PC-9 (cell line): ENCODE measurements around the gene ABCC6. TPM values are rescaled to one million over a fixed set of nuclear protein-coding genes. Genes with fewer than 3 reads are reported as not detected.
"Not testable (repeated sequence)": the region's sequence is repeated elsewhere in the genome, so short reads cannot be mapped to it uniquely, and the experiment has no call there.

Experiments
- BruUV-seq: library from RNA; stranded (reverse); fragments of 400-500 nt; replicated peaks from 2 replicates; lab custom pipeline; 2021; lab: Mats Ljungman, UMichigan
- CTCF ChIA-PET: fragments of 300-600 bp; sonication (Branson Sonifier 250); formaldehyde crosslinking; loops from one replicate; lab custom pipeline; 2022; ENCODE audit warnings: antibody characterized with exemption; lab: Charles Lee
- POLR2A ChIA-PET: fragments of 300-600 bp; sonication (Branson Sonifier 250); formaldehyde crosslinking; loops from one replicate; lab custom pipeline; 2022; ENCODE audit warnings: antibody characterized with exemption; ENCODE audit not compliant: unreplicated experiment; lab: Charles Lee
- DNase-seq, 2 experiments: peaks; one replicate each; pipeline versions ENCODE4 v3.0.0 to v3.0.0-alpha.2; 2015 to 2022; ENCODE audit warnings: mixed read lengths in 1 of 2
- H2AFZ ChIP-seq: fragments of 200-600 bp; sonication (generic); 2 replicates; pipeline ENCODE4 v1.8.1; 2017; ENCODE audit warnings: antibody characterized with exemption
- H3F3A ChIP-seq: fragments of 200-600 bp; sonication (generic); 2 replicates; pipeline ENCODE4 v1.8.1; 2017; ENCODE audit warnings: antibody characterized with exemption, mild to moderate bottlenecking, low read depth; ENCODE audit not compliant: insufficient read depth
- H3K27ac ChIP-seq: fragments of 200-600 bp; sonication (generic); 2 replicates; pipeline ENCODE4 v1.6.1; 2016; ENCODE audit warnings: mixed run types
- H3K27me3 ChIP-seq: fragments of 200-600 bp; sonication (generic); 2 replicates; pipeline ENCODE4 v1.6.1; 2016; ENCODE audit warnings: low read depth, mixed run types; ENCODE audit not compliant: insufficient read depth
- H3K36me3 ChIP-seq: fragments of 200-600 bp; sonication (generic); 2 replicates; pipeline ENCODE4 v1.6.1; 2016; ENCODE audit warnings: low read depth, mixed run types
- H3K4me1 ChIP-seq: fragments of 200-600 bp; sonication (generic); replicated peaks from 2 replicates; pipeline ENCODE4 v1.6.1; 2016; ENCODE audit warnings: mixed run types; ENCODE audit not compliant: insufficient read depth
- H3K4me2 ChIP-seq: fragments of 200-600 bp; sonication (generic); 2 replicates; pipeline ENCODE4 v1.6.1; 2017; ENCODE audit warnings: mixed run types
- H3K4me3 ChIP-seq: fragments of 200-600 bp; sonication (generic); 2 replicates; pipeline ENCODE4 v1.6.1; 2016; ENCODE audit warnings: mixed run types
- H3K79me2 ChIP-seq: fragments of 200-600 bp; sonication (generic); 2 replicates; pipeline ENCODE4 v1.6.1; 2017; ENCODE audit warnings: low read depth, mixed run types
- H3K9me2 ChIP-seq: fragments of 200-600 bp; sonication (generic); 2 replicates; pipeline ENCODE4 v1.8.1; 2017; ENCODE audit warnings: mild to moderate bottlenecking; ENCODE audit not compliant: insufficient read depth
- H3K9me3 ChIP-seq: fragments of 200-600 bp; sonication (generic); 2 replicates; pipeline ENCODE4 v1.8.1; 2016; ENCODE audit warnings: low read depth; ENCODE audit not compliant: insufficient read depth
- H4K20me1 ChIP-seq: fragments of 200-600 bp; sonication (generic); 2 replicates; pipeline ENCODE4 v1.8.1; 2017; ENCODE audit not compliant: insufficient read depth
- EZH2 ChIP-seq: fragments of 200-600 bp; sonication (generic); IDR thresholded peaks from 2 replicates; pipeline ENCODE4 v1.8.0; 2017; ENCODE audit warnings: antibody characterized with exemption, low read depth
- intact Hi-C: fragments of 100-400 bp; cut with micrococcal nuclease; formaldehyde crosslinking; loops from one replicate; pipeline ENCODE4 v1.10.0; 2022; ENCODE audit not compliant: unreplicated experiment
- total RNA-seq: library from RNA; stranded (reverse); gene quantifications from 2 replicates; pipeline ENCODE4 v1.2.3, GENCODE V29; 2021
- TF ChIP-seq, protein P1 (sequence below): fragments of 200-600 bp; sonication (generic); conservative IDR thresholded peaks from 2 replicates; pipeline ENCODE4 v1.6.1; 2017; ENCODE audit warnings: mixed run types, antibody characterized with exemption, mild to moderate bottlenecking, moderate library complexity

Gene ABCC6
- total RNA-seq, 1 experiment from 2014 or later, result 2.8 TPM

DNA sequence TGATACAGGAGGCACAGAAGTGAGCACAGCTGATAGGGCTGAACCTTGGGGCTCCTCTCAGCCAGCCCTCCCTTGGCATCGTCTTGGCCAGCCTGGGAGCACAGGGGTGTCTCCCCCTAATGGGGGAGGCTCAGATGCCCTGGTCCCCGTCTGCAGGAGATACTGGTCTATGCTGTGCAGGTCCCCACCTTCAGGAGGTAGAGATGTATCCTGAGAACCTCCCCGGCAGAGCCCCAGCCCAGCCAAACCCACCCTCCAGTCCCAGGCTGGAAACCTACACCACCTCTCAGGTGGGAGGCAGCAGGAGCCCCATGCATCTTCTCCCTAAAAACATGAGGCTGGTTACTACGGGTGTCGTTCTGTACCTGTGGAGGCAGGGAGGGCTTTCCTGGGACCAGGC is 38.7 kb downstream of the ABCC6 start:
- Histone ChIP-seq H3K4me2 (no peak overlapping the region), H3K79me2 (no peaks in the 10 kb centered on the region), H4K20me1 (no peaks in the 10 kb centered on the region), H3K4me1 (no peaks in the 10 kb centered on the region), H3K27ac (no peak overlapping the region), H3K4me3 (no peak overlapping the region), H2AFZ (no peak overlapping the region), H3K9me3 (no peaks in the 10 kb centered on the region), H3K9me2 (no peaks in the 10 kb centered on the region), H3K27me3 (no peaks in the 10 kb centered on the region), H3F3A (no peaks in the 10 kb centered on the region), H3K36me3 (no peaks in the 10 kb centered on the region)
- CTCF ChIA-PET, result no interaction called here
- DNase-seq, result no peak
- POLR2A ChIA-PET, result no interaction called here
- BruUV-seq, result no TSS peak
- intact Hi-C loops, result no loop called here
- TF ChIP-seq, protein P1, sequence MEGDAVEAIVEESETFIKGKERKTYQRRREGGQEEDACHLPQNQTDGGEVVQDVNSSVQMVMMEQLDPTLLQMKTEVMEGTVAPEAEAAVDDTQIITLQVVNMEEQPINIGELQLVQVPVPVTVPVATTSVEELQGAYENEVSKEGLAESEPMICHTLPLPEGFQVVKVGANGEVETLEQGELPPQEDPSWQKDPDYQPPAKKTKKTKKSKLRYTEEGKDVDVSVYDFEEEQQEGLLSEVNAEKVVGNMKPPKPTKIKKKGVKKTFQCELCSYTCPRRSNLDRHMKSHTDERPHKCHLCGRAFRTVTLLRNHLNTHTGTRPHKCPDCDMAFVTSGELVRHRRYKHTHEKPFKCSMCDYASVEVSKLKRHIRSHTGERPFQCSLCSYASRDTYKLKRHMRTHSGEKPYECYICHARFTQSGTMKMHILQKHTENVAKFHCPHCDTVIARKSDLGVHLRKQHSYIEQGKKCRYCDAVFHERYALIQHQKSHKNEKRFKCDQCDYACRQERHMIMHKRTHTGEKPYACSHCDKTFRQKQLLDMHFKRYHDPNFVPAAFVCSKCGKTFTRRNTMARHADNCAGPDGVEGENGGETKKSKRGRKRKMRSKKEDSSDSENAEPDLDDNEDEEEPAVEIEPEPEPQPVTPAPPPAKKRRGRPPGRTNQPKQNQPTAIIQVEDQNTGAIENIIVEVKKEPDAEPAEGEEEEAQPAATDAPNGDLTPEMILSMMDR, result no peak
- no peak for TF ChIP-seq EZH2

- ChIA-PET POLR2A (no interaction called here), CTCF (no interaction called here)
- no peaks in the 10 kb centered on the region for H3F3A ChIP-seq
- H3K36me3 ChIP-seq, result no peaks in the 10 kb centered on the region
- no peak overlapping the region for H3K27ac ChIP-seq
- H3K4me2 ChIP-seq, result no peak overlapping the region
- no peaks in the 10 kb centered on the region for H3K79me2 ChIP-seq
- intact Hi-C loops, result no loop called here
- no peaks in the 10 kb centered on the region for H4K20me1 ChIP-seq
- no peak overlapping the region for H3K4me3 ChIP-seq
- no peak overlapping the region for H2AFZ ChIP-seq
- no peaks in the 10 kb centered on the region for H3K9me3 ChIP-seq
- no peaks in the 10 kb centered on the region for H3K9me2 ChIP-seq
- TF ChIP-seq EZH2, result no peak
- TF ChIP-seq, protein P1, result no peak; the same call in 1 of the 2 replicates
- no peak for DNase-seq
- H3K4me1 ChIP-seq, result no peaks in the 10 kb centered on the region
- BruUV-seq, result no TSS peak
- H3K27me3 ChIP-seq, result no peaks in the 10 kb centered on the region
Observed at GRCh38 chr16:16183562-16183961, 39.7 kb downstream of the ABCC6 start.

GRCh38 chr16:16182918-16183317 is 40.4 kb downstream of the ABCC6 start:
- BruUV-seq, result no TSS peak
- H3K4me3 ChIP-seq, result no peak overlapping the region
- H3K4me1 ChIP-seq, result no peaks in the 10 kb centered on the region
- H2AFZ ChIP-seq, result no peak overlapping the region
- intact Hi-C loops, result no loop called here
- H3K27ac ChIP-seq, result no peak overlapping the region
- DNase-seq, result no peak
- ChIA-PET POLR2A (no interaction called here), CTCF (no interaction called here)
- H4K20me1 ChIP-seq, result no peaks in the 10 kb centered on the region
- H3F3A ChIP-seq, result no peaks in the 10 kb centered on the region
- no peaks in the 10 kb centered on the region for H3K9me2 ChIP-seq
- H3K36me3 ChIP-seq, result no peaks in the 10 kb centered on the region
- TF ChIP-seq, protein P1, result no peak
- TF ChIP-seq EZH2, result no peak
- H3K27me3 ChIP-seq, result no peaks in the 10 kb centered on the region
- no peaks in the 10 kb centered on the region for H3K79me2 ChIP-seq
- no peaks in the 10 kb centered on the region for H3K9me3 ChIP-seq
- no peak overlapping the region for H3K4me2 ChIP-seq

DNA sequence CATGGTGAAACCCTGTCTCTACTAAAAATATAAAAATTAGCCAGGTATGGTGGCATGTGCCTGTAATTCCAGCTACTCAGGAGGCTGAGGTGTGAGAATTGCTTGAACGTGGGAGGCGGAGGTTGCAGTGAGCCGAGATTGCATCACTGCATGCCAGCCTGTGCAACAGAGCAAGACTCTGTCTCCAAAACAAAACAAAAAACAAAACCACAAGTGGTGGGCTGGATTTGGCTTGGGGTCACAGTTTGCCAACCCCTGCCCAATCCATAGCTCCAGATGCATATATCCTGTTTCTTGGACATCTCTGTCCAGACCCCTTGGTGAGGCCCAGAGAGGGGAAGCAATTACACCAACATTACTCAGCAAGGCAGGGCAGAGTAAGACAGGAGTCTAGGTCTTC is 41.5 kb downstream of the ABCC6 start:
- intact Hi-C loops, H3K9me3 ChIP-seq, CTCF ChIA-PET, H3K27me3 ChIP-seq, H2AFZ ChIP-seq, H4K20me1 ChIP-seq, H3K4me2 ChIP-seq, H3K79me2 ChIP-seq, H3K27ac ChIP-seq, BruUV-seq, H3F3A ChIP-seq, DNase-seq, POLR2A ChIA-PET, H3K36me3 ChIP-seq, H3K4me1 ChIP-seq, H3K4me3 ChIP-seq, H3K9me2 ChIP-seq: not testable (repeated sequence)
